Glomerular endothelial cell (primary cell): ENCODE measurements around the gene STOML1. TPM values are rescaled to one million over a fixed set of nuclear protein-coding genes. Genes with fewer than 3 reads are reported as not detected.

ENCODE experiments used
- DNase-seq: peaks from one replicate; pipeline ENCODE4 v3.0.0-alpha.2; 2011; ENCODE audit warnings: low read depth, low spot score; ENCODE audit errors: extremely low read depth
- total RNA-seq: library from RNA; depleted of rRNA; stranded (reverse); fragments of >200 nt; gene quantifications from 2 replicates; pipeline ENCODE4 v1.2.3, GENCODE V29; 2015

Gene STOML1
- total RNA-seq = 13.4 and 14.6 TPM in 2 replicates

GRCh38 chr15:73991726-73992593 lies at the start of gene STOML1:
STOML1 (minus strand) TSS chr15:73992295; CDS start chr15:73992223, 72 bp downstream.
- DNase-seq = no peak

- no peak for DNase-seq
These were observed 49.2 kb upstream of the STOML1 start for GRCh38 chr15:74041311-74041756.

- DNase-seq = peak; percentile 34
These were observed 48.2 kb upstream of the STOML1 start for GRCh38 chr15:74040109-74040850.

- DNase-seq = no peak
These were observed 47.5 kb upstream of the STOML1 start for GRCh38 chr15:74039656-74040010.

- DNase-seq = no peak
These were observed 46.9 kb upstream of the STOML1 start for GRCh38 chr15:74038707-74039655.

- DNase-seq = no peak
These were observed 45.3 kb upstream of the STOML1 start for GRCh38 chr15:74037171-74038117.

- peak; percentile 23 for DNase-seq
These were observed 44.4 kb upstream of the STOML1 start for GRCh38 chr15:74036271-74037170.

GRCh38 chr15:74035121-74036017 lies 43.3 kb upstream of the STOML1 start:
- DNase-seq = no peak

GRCh38 chr15:74034206-74034755 lies 42.2 kb upstream of the STOML1 start:
- no peak for DNase-seq

- DNase-seq = no peak
These were observed 40.8 kb upstream of the STOML1 start for GRCh38 chr15:74032606-74033561.

- no peak for DNase-seq
These were observed 40.0 kb upstream of the STOML1 start for GRCh38 chr15:74032046-74032445.

GRCh38 chr15:74028646-74029045 lies 36.6 kb upstream of the STOML1 start:
- no peak for DNase-seq

- no peak for DNase-seq
These were observed 35.6 kb upstream of the STOML1 start for GRCh38 chr15:74027688-74028087.

- DNase-seq = peak; percentile 48
These were observed 33.3 kb upstream of the STOML1 start for GRCh38 chr15:74025436-74025835.

- no peak for DNase-seq
These were observed 32.6 kb upstream of the STOML1 start for GRCh38 chr15:74024687-74025086.
